ENCODE results near the gene CYRIA.

CYRIA gene

GRCh38 chr2:16665748-16666448 lies at the start of gene CYRIA:
TSS of gene CYRIA (minus strand) at chr2:16665834. CDS start at chr2:16588119, 77,715 bp downstream.
- DNase-seq, result peak; percentile 56

- no peak for DNase-seq
Observed at GRCh38 chr2:16713011-16713423, 47.4 kb upstream of the CYRIA start.

- DNase-seq, result no peak
Observed at GRCh38 chr2:16709769-16710168, 44.1 kb upstream of the CYRIA start.

GRCh38 chr2:16708173-16708572 lies 42.5 kb upstream of the CYRIA start:
- no peak for DNase-seq

GRCh38 chr2:16707014-16707623 lies 41.5 kb upstream of the CYRIA start:
- DNase-seq, result no peak

- no peak for DNase-seq
Observed at GRCh38 chr2:16700551-16701259, 35.1 kb upstream of the CYRIA start.

- DNase-seq, result no peak
Observed at GRCh38 chr2:16693854-16694253, 28.2 kb upstream of the CYRIA start.

- no peak for DNase-seq
Observed at GRCh38 chr2:16691261-16691660, 25.6 kb upstream of the CYRIA start.

GRCh38 chr2:16687955-16688354 lies 22.3 kb upstream of the CYRIA start:
- DNase-seq, result no peak

- no peak for DNase-seq
Observed at GRCh38 chr2:16687222-16687621, 21.6 kb upstream of the CYRIA start.

- DNase-seq, result no peak
Observed at GRCh38 chr2:16686641-16687040, 21.0 kb upstream of the CYRIA start.

- DNase-seq, result no peak
Observed at GRCh38 chr2:16685340-16685715, 19.7 kb upstream of the CYRIA start.

- DNase-seq, result no peak
Observed at GRCh38 chr2:16684676-16685339, 19.2 kb upstream of the CYRIA start.

GRCh38 chr2:16683576-16683975 lies 17.9 kb upstream of the CYRIA start:
- no peak for DNase-seq

- no peak for DNase-seq
Observed at GRCh38 chr2:16682431-16683118, 16.9 kb upstream of the CYRIA start.

GRCh38 chr2:16680781-16681180 lies 15.1 kb upstream of the CYRIA start:
- DNase-seq, result no peak

- DNase-seq, result no peak
Observed at GRCh38 chr2:16680304-16680703, 14.7 kb upstream of the CYRIA start.

GRCh38 chr2:16678964-16679363 lies 13.3 kb upstream of the CYRIA start:
- DNase-seq, result no peak

- no peak for DNase-seq
Observed at GRCh38 chr2:16677875-16678274, 12.2 kb upstream of the CYRIA start.

GRCh38 chr2:16675781-16676180 lies 10.1 kb upstream of the CYRIA start:
- DNase-seq, result no peak

- no peak for DNase-seq
Observed at GRCh38 chr2:16674154-16674553, 8.5 kb upstream of the CYRIA start.

- DNase-seq, result no peak
Observed at GRCh38 chr2:16671760-16672159, 6.1 kb upstream of the CYRIA start.

- no peak for DNase-seq
Observed at GRCh38 chr2:16669388-16669787, 3.8 kb upstream of the CYRIA start.
